K562 (cell line): ENCODE measurements around the gene AP2A2. TPM values are rescaled to one million over a fixed set of nuclear protein-coding genes. Genes with fewer than 3 reads are reported as not detected.

Source experiments
- ATAC-seq: fragments of 200-7000 bp; cut with Tn5 transposase; 3 replicates; pipeline ENCODE4 v1.9.1; 2020; ENCODE audit warnings: moderate library complexity
- BruUV-seq: library from RNA; stranded (reverse); fragments of 400-500 nt; replicated peaks from 2 replicates; lab custom pipeline; 2021; lab: Mats Ljungman, UMichigan
- CTCF ChIA-PET: fragments of 300-600 bp; formaldehyde crosslinking; extraction: SDS; loops from one replicate; lab custom pipeline; 2021; ENCODE audit warnings: low intra/inter-chr PET ratio; lab: Yijun Ruan, JAX
- POLR2A ChIA-PET: fragments of 300-600, 350-650 bp; sonication (Branson Sonifier 250); formaldehyde crosslinking; extraction: SDS; loops from one replicate; lab custom pipeline; 2021; ENCODE audit warnings: antibody characterized with exemption, inconsistent platforms; lab: Yijun Ruan, JAX
- DNase-seq, 4 experiments: peaks; one replicate each; pipeline versions ENCODE4 v3.0.0 to v3.0.0-alpha.2; 2011 to 2018; ENCODE audit warnings: low spot score in 3 of 4, mixed read lengths in 3 of 4; ENCODE audit errors: extremely low read depth in 1 of 4
- FAIRE-seq: peaks from 2 replicates; lab custom pipeline; 2011; peaks lifted over from hg19 to GRCh38; lab: Jason Lieb, UNC
- H2AFZ ChIP-seq: 2 replicates; pipeline ENCODE4 v1.6.0; 2011; ENCODE audit warnings: low read depth, low read length, control low read depth, inconsistent platforms
- H3K27ac ChIP-seq: fragments of 200-600 bp; 3 replicates; pipeline ENCODE4 v1.8.0; 2011; ENCODE audit warnings: low read depth, mild to moderate bottlenecking, control low read depth, inconsistent platforms, low read length, moderate library complexity, mixed read lengths; ENCODE audit errors: extremely low read depth
- H3K27me3 ChIP-seq, 2 experiments: fragments of 300-600 bp in 1 of 2; 2 replicates in 1 of 2; 3 replicates in 1 of 2; pipeline versions ENCODE4 v1.6.0 to v1.8.0; 2011; ENCODE audit warnings: inconsistent platforms in 2 of 2, low read length in 2 of 2, mild to moderate bottlenecking in 1 of 2, mixed read lengths in 1 of 2, moderate library complexity in 1 of 2; ENCODE audit not compliant: control insufficient read depth in 2 of 2, insufficient read depth in 2 of 2
- H3K36me3 ChIP-seq: fragments of 300-600 bp; 3 replicates; pipeline ENCODE4 v1.8.0; 2011; ENCODE audit warnings: mild to moderate bottlenecking, low read length, inconsistent platforms; ENCODE audit not compliant: control insufficient read depth, insufficient read depth
- H3K4me1 ChIP-seq, 2 experiments: fragments of 200-600 bp in 1 of 2; replicated peaks in 1 of 2; 2 replicates in 1 of 2; 3 replicates in 1 of 2; pipeline versions ENCODE4 v1.5.1 to v1.8.0; 2011; ENCODE audit warnings: inconsistent platforms in 2 of 2, low read length in 2 of 2, mild to moderate bottlenecking in 1 of 2, mixed read lengths in 1 of 2, moderate library complexity in 1 of 2; ENCODE audit not compliant: control insufficient read depth in 2 of 2, insufficient read depth in 2 of 2
- H3K4me2 ChIP-seq: 2 replicates; pipeline ENCODE4 v1.6.1; 2011; ENCODE audit warnings: low read length, control low read depth, inconsistent platforms, mixed read lengths; ENCODE audit not compliant: insufficient read depth
- H3K4me3 ChIP-seq: fragments of 200-600 bp; sonication (generic), shearing (Covaris generic); 2 replicates; pipeline ENCODE4 v1.5.1; 2016; ENCODE audit warnings: control low read depth, inconsistent platforms
- H3K79me2 ChIP-seq: fragments of 200-600 bp; 3 replicates; pipeline ENCODE4 v1.8.0; 2011; ENCODE audit warnings: low read length, inconsistent platforms; ENCODE audit not compliant: control insufficient read depth, insufficient read depth
- H3K9ac ChIP-seq, 2 experiments: 2 replicates each; pipeline versions ENCODE4 v1.6.0 to v1.6.1; 2011; ENCODE audit warnings: low read depth in 2 of 2, low read length in 2 of 2, control low read depth in 1 of 2, inconsistent platforms in 1 of 2, mild to moderate bottlenecking in 1 of 2, mixed read lengths in 1 of 2; ENCODE audit not compliant: insufficient read depth in 1 of 2
- H3K9me1 ChIP-seq: one replicate; pipeline ENCODE4 v1.6.0; 2011; ENCODE audit warnings: inconsistent platforms, mild to moderate bottlenecking, low read length, moderate library complexity; ENCODE audit not compliant: control insufficient read depth, insufficient read depth
- H3K9me3 ChIP-seq: replicated peaks from 2 replicates; pipeline ENCODE4 v1.5.1; 2011; ENCODE audit warnings: low read depth, low read length, inconsistent platforms; ENCODE audit not compliant: control insufficient read depth, insufficient read depth
- H4K20me1 ChIP-seq: replicated peaks from 2 replicates; pipeline ENCODE4 v1.6.1; 2011; ENCODE audit warnings: low read length, inconsistent platforms, mixed read lengths; ENCODE audit not compliant: control insufficient read depth, insufficient read depth
- DNMT1 ChIP-seq: fragments of 450-650 bp; IDR thresholded peaks from 2 replicates; pipeline ENCODE4 v1.6.1; 2016; ENCODE audit warnings: antibody characterized with exemption, mild to moderate bottlenecking
- ESRRB ChIP-seq: fragments of 250-450 bp; sonication (Bioruptor Pico); IDR thresholded peaks from 2 replicates; pipeline ENCODE4 v1.5.0; 2020; ENCODE audit warnings: mild to moderate bottlenecking, moderate library complexity, borderline replicate concordance
- FUS ChIP-seq: fragments of 200-400 bp; formaldehyde crosslinking; optimal IDR thresholded peaks from 2 replicates; pipeline ENCODE3; 2017; ENCODE audit warnings: low read depth, low read length
- ID3 ChIP-seq, 2 experiments: fragments of 250-450 bp in 1 of 2; fragments of 450-650 bp in 1 of 2; sonication (Bioruptor Pico) in 1 of 2; IDR thresholded peaks; 2 replicates each; pipeline versions ENCODE4 v1.6.1 to v1.8.0; 2016 to 2021; ENCODE audit warnings: mild to moderate bottlenecking in 2 of 2, moderate library complexity in 2 of 2, missing compliant biosample characterization in 1 of 2, missing genetic modification characterization in 1 of 2
- MAX ChIP-seq: sonication (generic); formaldehyde crosslinking; IDR thresholded peaks from 2 replicates; pipeline ENCODE4 v1.9.0; 2022; ENCODE audit warnings: mild to moderate bottlenecking, missing genetic modification reagents
- MCM3 ChIP-seq: fragments of 450-650 bp; IDR thresholded peaks from 2 replicates; pipeline ENCODE4 v1.6.1; 2016
- ZNF354B ChIP-seq: fragments of 250-450 bp; sonication (Bioruptor Pico); IDR thresholded peaks from 2 replicates; pipeline ENCODE4 v1.4.0; 2020
- ZNF655 ChIP-seq: fragments of 250-450 bp; sonication (Bioruptor Pico); IDR thresholded peaks from 2 replicates; pipeline ENCODE4 v1.5.0; 2021
- WGBS: fragments of 100-300 bp; shearing (Covaris generic); methylation state at CpG from one replicate; pipeline ENCODE4 v1.1.6; 2016; ENCODE audit warnings: low coverage, mixed read lengths; ENCODE audit not compliant: insufficient coverage; ENCODE audit errors: missing lambda C conversion rate; 5-methylcytosine and 5-hydroxymethylcytosine counted together
- in situ Hi-C: fragments of 300-500 bp; cut with MboI; formaldehyde crosslinking; loops from 4 replicates; pipeline ENCODE4 v1.15.0; 2018; ENCODE audit warnings: inconsistent platforms, mixed read lengths
- intact Hi-C: fragments of 100-400 bp; cut with micrococcal nuclease; formaldehyde crosslinking; loops from 2 replicates; pipeline ENCODE4 v1.14.2; 2022
- polyA plus RNA-seq, 8 experiments: library from polyadenylated mRNA; depleted of rRNA in 4 of 8; stranded (reverse) in 5 of 8; unstranded in 3 of 8; fragments of >200 nt; fragmentation: Nextera tagmentation in 2 of 8; fragmentation: Illumina TruSeq in 1 of 8; extraction: Ambion mirVana in 2 of 8; extraction: Trizol in 1 of 8; gene quantifications; 2 replicates each; pipeline versions ENCODE4 v1.2.1 to v1.2.3, GENCODE V29; 2011 to 2014; ENCODE audit warnings: inconsistent platforms in 1 of 8, missing spikeins in 1 of 8
- total RNA-seq, 7 experiments: library from RNA; depleted of rRNA in 6 of 7; stranded (reverse); fragments of >200 nt in 6 of 7; fragmentation: Illumina TruSeq in 2 of 7; extraction: Trizol in 2 of 7; gene quantifications; 2 replicates each; pipeline versions ENCODE4 v1.2.1 to v1.2.3, GENCODE V29; 2011 to 2021; ENCODE audit warnings: low replicate concordance in 1 of 7

The AP2A2 gene
- total and polyA plus RNA-seq, 9 of the 15 experiments (the other 6 are each of a cell fraction or from before 2014, with no cell fraction given) = 0.69 to 41.7 (median 15.2) TPM

GRCh38 chr11:958101-958500, 32.4 kb downstream of the AP2A2 start:
- in situ Hi-C loops (no loop called here), intact Hi-C loops (no loop called here)
- Histone ChIP-seq H3K79me2 (peaks cover 21% of the 10 kb centered on the region; the same call in 1 of the 3 replicates), H3K9me1 (no peaks in the 10 kb centered on the region), H3K4me2 (no peak overlapping the region), H3K4me3 (no peak overlapping the region), H3K9ac (no peak overlapping the region), H4K20me1 (no peaks in the 10 kb centered on the region), H2AFZ (no peak overlapping the region), H3K9me3 (no peaks in the 10 kb centered on the region), H3K36me3 (peaks cover 14% of the 10 kb centered on the region; the same call in 2 of the 3 replicates), H3K27me3 (no peaks in the 10 kb centered on the region), H3K4me1 (peaks cover 0 to 8% of the 10 kb centered on the region in 2 experiments; a peak in 2 of 5 replicates), H3K27ac (no peak overlapping the region)
- FAIRE-seq (no peak), ATAC-seq (no peak), DNase-seq (no peak)
- TF ChIP-seq MAX (CRISPR knock-in tag) (no peak), FUS (no peak), MCM3 (no peak), ESRRB (CRISPR knock-in tag) (no peak), ZNF655 (no peak), DNMT1 (no peak), ZNF354B (CRISPR knock-in tag) (no peak), ID3 (CRISPR knock-in tag; IDR thresholded peaks at IDR 0.05) (no peak), ID3 (tag; IDR thresholded peaks at IDR 0.05) (no peak)
- 91% methylated on average over 5 of the region's 7 CpGs for WGBS
- no TSS peak for BruUV-seq
- ChIA-PET POLR2A (no interaction called here), CTCF (no interaction called here)
